CD4-positive, alpha-beta T cell treated with Interferon gamma for 1 hour (primary cell): ENCODE data around the gene PPAN.

ENCODE experiments used
- DNase-seq: peaks from one replicate; pipeline ENCODE4 v3.0.0-alpha.2; 2020

The PPAN gene

DNA sequence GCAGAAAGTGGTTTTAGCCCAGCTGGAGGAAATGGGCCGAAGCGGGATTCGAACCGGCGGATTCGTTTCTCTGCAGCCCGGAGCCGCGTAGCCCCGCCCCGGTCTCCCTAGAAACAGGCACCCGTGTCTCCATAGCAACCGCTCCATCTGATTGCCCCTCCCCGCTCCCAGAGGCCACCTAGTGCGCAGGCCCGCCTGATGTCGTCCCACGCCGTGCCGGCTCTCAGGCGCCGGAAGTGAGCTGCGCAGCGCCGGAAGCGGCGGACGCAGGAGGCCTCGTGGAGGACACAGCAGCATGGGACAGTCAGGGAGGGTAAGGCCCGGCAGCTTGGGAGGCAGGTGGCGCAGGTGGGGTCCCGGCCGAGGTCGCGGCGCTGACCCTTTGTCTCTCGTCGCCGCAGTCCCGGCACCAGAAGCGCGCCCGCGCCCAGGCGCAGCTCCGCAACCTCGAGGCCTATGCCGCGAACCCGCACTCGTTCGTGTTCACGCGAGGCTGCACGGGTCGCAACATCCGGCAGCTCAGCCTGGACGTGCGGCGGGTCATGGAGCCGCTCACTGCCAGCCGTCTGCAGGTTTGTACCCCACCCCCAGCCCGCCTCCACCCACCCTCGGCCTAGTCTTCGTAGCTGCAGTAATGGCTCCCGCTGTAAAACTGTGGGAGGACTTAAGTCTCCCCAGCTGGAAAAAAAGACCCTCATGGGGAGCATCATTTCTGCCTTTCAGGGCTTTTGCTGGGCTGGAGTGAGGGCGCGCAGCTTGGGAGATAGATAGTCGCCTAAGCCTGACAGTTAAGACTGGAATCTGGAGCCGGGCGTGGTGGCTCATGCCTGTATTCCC is at the start of gene PPAN:
Gene PPAN (plus strand): TSS at position 263 of the 837 bp plus-strand sequence. CDS start 33 bp downstream, at position 296.
- peak; percentile 98 for DNase-seq

DNA sequence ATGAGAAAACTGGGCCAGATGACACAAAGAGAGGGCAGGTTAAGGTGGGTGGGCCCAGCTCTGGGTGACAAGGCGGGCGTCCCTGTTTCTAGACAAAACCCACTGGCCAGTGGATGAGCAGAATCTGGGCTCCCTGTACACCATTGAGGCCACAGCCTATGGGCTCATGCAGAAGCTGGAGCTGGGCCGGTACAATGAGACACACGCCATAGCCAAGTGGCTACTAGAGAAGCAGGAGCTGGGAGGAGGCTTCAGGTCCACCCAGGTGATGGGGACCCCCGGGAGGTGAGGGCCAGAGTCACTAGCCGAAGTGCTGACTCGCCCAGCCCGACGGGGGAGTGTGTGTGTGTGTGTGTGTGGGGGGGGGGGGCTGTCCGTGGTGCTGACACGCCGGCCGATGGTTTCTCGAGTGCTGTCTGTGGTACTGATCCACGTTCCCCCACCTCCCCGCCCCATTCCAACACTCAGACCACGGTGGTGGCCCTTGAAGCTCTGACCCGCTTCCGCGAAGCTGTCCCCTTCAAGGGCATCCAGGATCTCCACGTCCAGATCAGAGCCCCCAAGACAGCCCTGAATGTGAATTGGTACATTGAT is 44.3 kb upstream of the PPAN start:
- no peak for DNase-seq

- no peak for DNase-seq
These were observed 38.0 kb upstream of the PPAN start for GRCh38 chr19:10068205-10068604.

- no peak for DNase-seq
These were observed 37.1 kb upstream of the PPAN start for GRCh38 chr19:10069046-10069445.

DNA sequence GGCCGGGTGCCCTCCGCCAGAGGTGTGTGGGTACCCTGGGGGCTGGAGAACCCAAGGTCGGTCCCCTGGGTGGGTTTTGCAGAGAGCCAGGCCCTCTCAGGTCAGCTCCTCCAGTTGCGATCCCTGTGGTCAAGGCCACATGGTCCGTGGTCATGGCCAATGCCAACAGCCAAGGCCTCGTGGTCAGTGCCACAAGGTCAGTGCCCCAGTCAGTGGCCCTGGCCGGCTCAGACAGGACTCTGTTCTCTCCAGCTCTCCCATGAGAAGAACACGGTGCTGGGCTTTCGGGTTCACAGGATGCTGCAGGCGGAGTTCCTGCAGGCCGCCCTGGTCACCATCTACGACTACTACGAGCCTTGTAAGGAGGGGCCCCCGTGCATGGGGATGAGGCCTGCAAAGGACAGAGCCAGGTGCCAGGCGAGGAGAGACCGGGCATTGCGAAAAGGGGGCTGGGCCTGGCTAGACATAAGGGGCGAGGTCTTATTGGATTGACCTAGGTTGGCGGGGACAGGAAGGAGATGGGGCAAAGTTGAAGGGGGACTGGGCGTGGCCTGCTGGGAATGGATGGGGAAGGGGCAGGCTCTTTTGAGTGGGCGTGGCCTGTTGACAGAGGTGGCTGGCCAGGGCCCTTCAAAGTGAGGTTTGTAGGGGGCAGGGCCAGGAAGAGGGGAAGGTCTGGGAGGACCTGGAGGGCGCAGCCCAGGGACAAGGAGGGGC is 35.3 kb upstream of the PPAN start:
- no peak for DNase-seq

GRCh38 chr19:10074153-10074552 is 32.0 kb upstream of the PPAN start:
- peak; percentile 44 for DNase-seq

DNA sequence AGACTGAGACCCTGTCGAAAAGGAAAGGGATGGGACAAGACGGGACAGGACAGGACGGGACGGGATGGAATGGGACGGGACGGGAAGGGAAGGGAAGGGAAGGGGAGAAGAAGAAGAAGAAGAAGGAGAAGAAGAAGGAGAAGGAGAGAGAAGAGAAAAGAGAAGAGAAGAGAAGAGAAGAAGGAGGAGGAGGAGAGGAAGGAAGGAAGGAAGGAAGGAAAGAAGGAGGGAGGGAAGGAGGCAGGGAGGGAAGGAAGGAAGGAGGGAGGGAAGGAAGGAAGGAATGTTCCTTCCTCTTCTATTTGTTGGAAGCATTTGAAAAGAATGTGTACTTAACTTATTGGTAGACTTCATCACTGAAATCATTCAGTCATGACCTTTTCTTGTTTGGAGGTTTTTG is 29.6 kb upstream of the PPAN start:
- no peak for DNase-seq

- DNase-seq: no peak
These were observed 27.8 kb upstream of the PPAN start for GRCh38 chr19:10078329-10078728.

GRCh38 chr19:10079031-10079453 is 27.1 kb upstream of the PPAN start:
- no peak for DNase-seq

GRCh38 chr19:10083911-10084310 is 22.3 kb upstream of the PPAN start:
- no peak for DNase-seq

DNA sequence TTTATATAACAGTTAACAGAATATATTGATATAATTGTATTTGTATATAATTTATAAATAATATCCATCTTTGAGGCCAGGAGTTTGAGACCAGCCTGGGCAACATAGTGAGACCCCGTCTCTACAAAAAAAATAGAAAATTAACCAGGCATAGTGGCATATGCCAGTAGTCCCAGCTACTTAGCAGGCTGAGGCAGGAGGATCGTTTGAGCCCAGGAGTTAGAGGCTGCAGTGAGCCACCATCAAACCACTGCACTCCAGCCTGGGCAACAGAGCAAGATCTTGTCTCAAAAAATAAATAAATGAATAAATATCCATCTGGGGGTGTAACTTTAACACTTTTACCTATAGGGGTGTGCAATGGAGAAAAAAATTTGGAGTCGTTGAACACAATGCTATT is 21.4 kb upstream of the PPAN start:
- DNase-seq: no peak

DNA sequence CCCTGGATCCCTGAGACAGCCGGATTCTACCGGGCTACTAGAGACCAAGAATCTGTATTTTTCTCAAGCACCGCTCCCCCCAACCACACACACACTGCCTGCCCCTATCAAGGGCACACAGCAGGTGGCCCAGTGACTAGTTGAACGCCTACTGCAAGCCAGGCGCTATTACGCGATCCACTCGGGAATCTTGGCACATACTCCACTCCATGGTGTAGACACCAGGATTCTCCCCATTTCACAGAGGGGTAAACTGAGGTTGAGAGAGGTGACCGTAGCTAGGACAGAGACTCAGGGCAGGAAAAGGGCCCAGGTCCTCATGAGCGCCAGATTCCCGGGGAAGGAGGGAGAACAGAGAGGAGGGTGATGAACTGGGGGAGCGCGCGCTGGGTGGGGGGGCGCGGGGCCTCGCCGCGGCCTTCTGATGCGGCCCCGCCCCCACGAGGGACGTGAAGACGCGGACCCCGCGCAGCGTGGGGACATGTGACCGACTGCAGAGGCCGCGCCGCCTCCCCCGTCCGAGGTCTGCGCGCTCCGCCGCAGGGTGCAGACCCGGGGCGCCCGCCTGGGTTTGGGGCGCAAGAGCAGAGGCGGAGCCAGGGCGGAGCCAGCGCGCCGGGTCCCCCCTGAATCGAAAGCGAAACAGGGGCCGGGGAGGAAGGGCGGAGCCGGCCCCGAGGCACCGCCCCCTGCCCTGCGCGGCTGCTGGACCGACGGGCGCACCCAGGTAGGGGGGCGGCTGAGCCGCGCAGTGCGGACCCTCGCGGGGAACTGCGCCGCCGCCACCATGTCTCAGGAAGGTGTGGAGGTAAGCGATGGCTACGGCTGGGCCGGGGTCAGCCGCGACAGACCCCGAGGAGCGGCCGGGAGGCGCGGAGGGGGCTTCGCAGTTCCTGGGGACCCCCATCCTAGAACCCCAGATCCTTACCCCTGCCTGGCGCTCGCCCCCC is 20.2 kb upstream of the PPAN start, which contains the start of gene SHFL:
Gene SHFL (plus strand): TSS at position 677 of the 950 bp plus-strand sequence. CDS start 111 bp downstream, at position 788.
- peak; percentile 84 for DNase-seq

DNA sequence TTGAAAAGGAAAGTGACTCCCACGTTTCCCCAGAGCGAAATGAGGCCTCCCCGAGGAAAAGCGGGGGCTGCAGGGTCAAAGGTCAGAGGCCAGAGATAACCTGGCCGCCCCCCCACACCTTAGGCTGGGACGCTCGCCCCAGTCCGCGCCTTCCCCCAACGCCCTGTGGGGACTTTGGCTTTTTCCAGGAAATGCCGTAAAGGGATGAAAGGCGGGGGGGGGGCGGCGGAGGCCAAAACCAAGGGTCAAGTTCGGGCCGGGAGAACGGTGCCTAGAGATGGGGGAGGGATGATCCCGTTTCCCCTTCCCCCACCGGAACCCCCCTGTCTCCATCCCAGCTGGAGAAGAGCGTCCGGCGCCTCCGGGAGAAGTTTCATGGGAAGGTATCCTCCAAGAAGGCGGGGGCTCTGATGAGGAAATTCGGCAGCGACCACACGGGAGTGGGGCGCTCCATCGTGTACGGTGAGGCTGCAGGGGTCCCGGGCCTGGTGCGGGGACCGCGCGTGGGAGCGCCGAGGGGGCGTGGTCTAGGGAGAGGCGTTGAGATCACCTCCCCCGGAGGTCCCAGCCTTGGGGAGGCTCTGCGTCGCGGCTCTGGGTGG is 19.5 kb upstream of the PPAN start:
- DNase-seq: no peak

GRCh38 chr19:10087296-10088061 is 18.7 kb upstream of the PPAN start:
- DNase-seq: no peak

DNA sequence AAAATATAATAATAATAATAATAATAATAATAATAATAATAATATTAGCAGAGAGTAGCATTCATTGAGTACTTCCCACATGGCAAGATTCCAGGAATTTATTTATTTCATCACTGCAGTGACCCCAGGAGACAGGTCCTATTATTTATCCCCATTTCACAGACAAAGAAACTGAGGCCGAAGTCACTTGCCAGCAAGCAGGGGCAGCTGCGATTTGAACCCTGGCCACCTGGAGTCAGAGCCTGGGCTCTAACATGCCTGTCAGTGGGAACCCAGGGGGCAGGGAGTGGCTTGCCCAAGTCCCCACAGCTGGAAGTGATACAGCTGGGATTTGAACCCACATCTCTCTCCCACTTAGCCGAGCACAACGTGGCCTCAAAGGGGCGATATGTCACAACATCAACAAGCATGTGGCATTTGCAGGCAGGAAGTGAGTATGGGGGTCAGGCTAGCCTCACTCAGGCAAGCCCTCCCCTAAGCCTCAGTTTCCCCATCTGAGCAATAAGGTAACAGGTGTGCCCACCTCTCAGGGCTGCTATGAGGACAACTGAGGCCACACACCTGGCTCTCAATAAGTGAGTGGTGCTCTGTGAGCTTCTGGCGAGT is 17.1 kb upstream of the PPAN start:
- DNase-seq: no peak

- no peak for DNase-seq
These were observed 16.3 kb upstream of the PPAN start for GRCh38 chr19:10089801-10090375.

- no peak for DNase-seq
These were observed 14.8 kb upstream of the PPAN start for GRCh38 chr19:10091370-10091687.

GRCh38 chr19:10091895-10092641 is 14.1 kb upstream of the PPAN start:
- no peak for DNase-seq

DNA sequence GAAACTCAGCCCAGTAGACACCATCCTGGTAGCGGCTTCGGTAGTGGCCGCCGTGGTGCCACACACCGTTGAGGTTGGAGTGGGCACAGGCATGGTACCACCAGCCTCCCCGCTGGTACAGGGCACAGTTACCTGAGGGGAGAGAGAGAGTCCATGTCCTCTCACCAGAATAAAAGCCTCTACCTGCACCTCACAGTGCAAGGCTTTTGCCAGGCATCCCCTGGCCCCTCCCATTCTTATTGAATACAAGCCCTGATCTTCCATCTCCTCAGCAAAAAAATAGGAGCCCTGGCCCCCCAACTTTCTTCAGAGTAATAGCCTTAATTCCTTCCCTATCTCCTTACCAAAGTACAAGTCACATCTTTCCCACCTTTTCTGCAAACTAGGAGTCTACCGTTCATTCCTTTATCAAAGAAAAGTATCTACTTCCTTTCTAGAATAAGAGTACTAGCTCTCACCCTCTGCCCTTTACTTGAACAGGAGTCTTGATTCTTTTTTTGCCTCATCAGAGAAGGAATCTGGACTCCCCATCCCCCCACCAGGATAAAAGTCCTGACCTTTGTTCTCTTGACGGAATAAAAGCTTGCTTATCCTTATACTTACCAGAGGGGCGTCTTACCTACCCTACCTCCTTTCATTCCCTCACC is 13.4 kb upstream of the PPAN start:
- no peak for DNase-seq
